ENCODE measurements around the gene FHIT.
"Not testable (repeated sequence)": the region's sequence is repeated elsewhere in the genome, so short reads cannot be mapped to it uniquely, and the experiment has no call there.

The FHIT gene

GRCh38 chr3:60920519-60920918 is 330.7 kb downstream of the FHIT start:
- DNase-seq (ENCODE audit: low read depth, low spot score) = no peak

- DNase-seq (ENCODE audit: low read depth, low spot score) = no peak
Measured at GRCh38 chr3:60919296-60919695, 332.0 kb downstream of the FHIT start.

- DNase-seq (ENCODE audit: low read depth, low spot score) = no peak
Measured at GRCh38 chr3:60917141-60917540, 334.1 kb downstream of the FHIT start.

- DNase-seq (ENCODE audit: low read depth, low spot score) = no peak
Measured at GRCh38 chr3:60916546-60916945, 334.7 kb downstream of the FHIT start.

GRCh38 chr3:60913474-60913873 is 337.8 kb downstream of the FHIT start:
- DNase-seq (ENCODE audit: low read depth, low spot score) = no peak

GRCh38 chr3:60912876-60913275 is 338.4 kb downstream of the FHIT start:
- no peak for DNase-seq (ENCODE audit: low read depth, low spot score)

GRCh38 chr3:60912142-60912541 is 339.1 kb downstream of the FHIT start:
- DNase-seq (ENCODE audit: low read depth, low spot score) = no peak

- no peak for DNase-seq (ENCODE audit: low read depth, low spot score)
Measured at GRCh38 chr3:60909526-60909925, 341.7 kb downstream of the FHIT start.

GRCh38 chr3:60906283-60906682 is 345.0 kb downstream of the FHIT start:
- DNase-seq (ENCODE audit: low read depth, low spot score) = no peak

GRCh38 chr3:60898321-60898720 is 352.9 kb downstream of the FHIT start:
- no peak for DNase-seq (ENCODE audit: low read depth, low spot score)

GRCh38 chr3:60893946-60894345 is 357.3 kb downstream of the FHIT start:
- DNase-seq (ENCODE audit: low read depth, low spot score) = no peak

- no peak for DNase-seq (ENCODE audit: low read depth, low spot score)
Measured at GRCh38 chr3:60890226-60890625, 361.0 kb downstream of the FHIT start.

- not testable (repeated sequence) for DNase-seq (ENCODE audit: low read depth, low spot score)
Measured at GRCh38 chr3:60888952-60889351, 362.3 kb downstream of the FHIT start.

- no peak for DNase-seq (ENCODE audit: low read depth, low spot score)
Measured at GRCh38 chr3:60887574-60887973, 363.7 kb downstream of the FHIT start.

- DNase-seq (ENCODE audit: low read depth, low spot score) = no peak
Measured at GRCh38 chr3:60886518-60886917, 364.7 kb downstream of the FHIT start.

- no peak for DNase-seq (ENCODE audit: low read depth, low spot score)
Measured at GRCh38 chr3:60884005-60884404, 367.2 kb downstream of the FHIT start.

- no peak for DNase-seq (ENCODE audit: low read depth, low spot score)
Measured at GRCh38 chr3:60877188-60877587, 374.1 kb downstream of the FHIT start.

- DNase-seq (ENCODE audit: low read depth, low spot score) = no peak
Measured at GRCh38 chr3:60870396-60870795, 380.9 kb downstream of the FHIT start.

- no peak for DNase-seq (ENCODE audit: low read depth, low spot score)
Measured at GRCh38 chr3:60867200-60867599, 384.1 kb downstream of the FHIT start.

- no peak for DNase-seq (ENCODE audit: low read depth, low spot score)
Measured at GRCh38 chr3:60856257-60857046, 394.8 kb downstream of the FHIT start.

GRCh38 chr3:60855250-60855649 is 396.0 kb downstream of the FHIT start:
- no peak for DNase-seq (ENCODE audit: low read depth, low spot score)

- DNase-seq (ENCODE audit: low read depth, low spot score) = no peak
Measured at GRCh38 chr3:60854791-60855190, 396.5 kb downstream of the FHIT start.

GRCh38 chr3:60847791-60848190 is 403.5 kb downstream of the FHIT start:
- no peak for DNase-seq (ENCODE audit: low read depth, low spot score)

GRCh38 chr3:60844256-60844655 is 407.0 kb downstream of the FHIT start:
- DNase-seq (ENCODE audit: low read depth, low spot score) = no peak
